Transverse colon (tissue), 4 donors: ENCODE measurements around the gene FBXO42. TPM values are rescaled to one million over a fixed set of nuclear protein-coding genes. Genes with fewer than 3 reads are reported as not detected.

ENCODE experiments used
- DNase-seq: peaks from one replicate; pipeline ENCODE4 v3.0.0-alpha.2; 2019
- H3K27ac ChIP-seq, 4 donors: fragments of 200-600 bp; sonication (generic); 2 replicates each; pipeline ENCODE4 v1.5.1; 2016 to 2018; ENCODE audit warnings: inconsistent platforms in 4 of 4
- H3K27me3 ChIP-seq: fragments of 200-600 bp; sonication (generic); 2 replicates; pipeline ENCODE4 v1.5.1; 2017; ENCODE audit warnings: inconsistent platforms
- H3K36me3 ChIP-seq, 4 donors: fragments of 200-600 bp; sonication (generic); 2 replicates each; pipeline ENCODE4 v1.5.1; 2017 to 2019; ENCODE audit warnings: inconsistent platforms in 4 of 4
- H3K4me1 ChIP-seq, 4 donors: fragments of 200-600 bp; sonication (generic); 2 replicates each; pipeline ENCODE4 v1.5.1; 2017 to 2020; ENCODE audit warnings: inconsistent platforms in 4 of 4
- H3K4me3 ChIP-seq, 4 donors: fragments of 200-600 bp; sonication (generic); 1 replicate in 1 of 4; 2 replicates in 3 of 4; pipeline versions ENCODE4 v1.5.1 to v1.6.1; 2017 to 2019; ENCODE audit warnings: inconsistent platforms in 4 of 4
- H3K9me3 ChIP-seq, 2 donors: fragments of 200-600 bp; sonication (generic); 2 replicates each; pipeline ENCODE4 v1.5.1; 2017 to 2019; ENCODE audit warnings: inconsistent platforms in 2 of 2
- CTCF ChIP-seq, 5 experiments: fragments of 200-600 bp in 3 of 5; fragments of 450-650 bp in 2 of 5; sonication (generic) in 3 of 5; IDR thresholded peaks; 1 replicate in 2 of 5; 2 replicates in 3 of 5; pipeline ENCODE4 v1.5.1; 2016 to 2017; ENCODE audit warnings: antibody characterized with exemption in 5 of 5, inconsistent platforms in 3 of 5, mild to moderate bottlenecking in 2 of 5, moderate library complexity in 1 of 5
- EP300 ChIP-seq: sonication (generic); formaldehyde crosslinking; IDR thresholded peaks from one replicate; pipeline ENCODE4 v1.6.1; 2017; ENCODE audit warnings: antibody characterized with exemption, low read depth
- POLR2A ChIP-seq: fragments of 450-650 bp; IDR thresholded peaks from one replicate; pipeline ENCODE4 v1.6.1; 2016; ENCODE audit warnings: antibody characterized with exemption, mild to moderate bottlenecking, moderate library complexity
- POLR2AphosphoS5 ChIP-seq, 3 donors: sonication (generic); formaldehyde crosslinking; IDR thresholded peaks; one replicate each; pipeline ENCODE4 v1.6.1; 2016; ENCODE audit warnings: antibody characterized with exemption in 3 of 3
- WGBS, 2 donors: methylation state at CpG; one replicate each; pipeline ENCODE4 v1.1.5; 2018; ENCODE audit warnings: low coverage in 1 of 2; 5-methylcytosine and 5-hydroxymethylcytosine counted together
- in situ Hi-C, 4 donors: fragments of 200-750 bp; cut with MboI; loops; one replicate each; pipeline versions ENCODE4 v1.15.0 to v1.15.1; 2017; ENCODE audit warnings: low sequenced_read_pairs in 3 of 4, low pct_ligation_motif_present in 1 of 4, low pct_unique_long_range_greater_than_20kb in 1 of 4
- intact Hi-C: fragments of 100-400 bp; cut with DNase I; formaldehyde crosslinking; loops from one replicate; pipeline ENCODE4 v1.15.1; 2023; ENCODE audit warnings: low total_unique reads
- total RNA-seq, 4 donors: library from RNA; depleted of rRNA; stranded (reverse); fragments of >200 nt; gene quantifications; one replicate each; pipeline ENCODE4 v1.1.0, GENCODE V29; 2016

The FBXO42 gene
- total RNA-seq, 4 donors from 2014 or later: 15.7 to 25.4 (median 18.8) TPM

- Histone ChIP-seq H3K4me1 (peaks cover 0 to 13% (median 2%) of the 10 kb centered on the region in 4 donors), H3K36me3 (no peaks in the 10 kb centered on the region), H3K27ac (no peak overlapping the region), H3K9me3 (no peaks in the 10 kb centered on the region), H3K27me3 (no peaks in the 10 kb centered on the region), H3K4me3 (no peak overlapping the region)
- intact Hi-C loops: no loop called here
- WGBS, 2 donors: 86 to 100% methylated on average over 2 of the region's 2 CpGs
- DNase-seq: no peak
- TF ChIP-seq EP300 (no peak), CTCF (IDR thresholded peaks at IDR 0.05) (no peak), POLR2AphosphoS5 (IDR thresholded peaks at IDR 0.05) (no peak), POLR2A (no peak)
- in situ Hi-C loops: no loop called here
Observed at GRCh38 chr1:16279186-16279585, 73.1 kb downstream of the FBXO42 start.

DNA sequence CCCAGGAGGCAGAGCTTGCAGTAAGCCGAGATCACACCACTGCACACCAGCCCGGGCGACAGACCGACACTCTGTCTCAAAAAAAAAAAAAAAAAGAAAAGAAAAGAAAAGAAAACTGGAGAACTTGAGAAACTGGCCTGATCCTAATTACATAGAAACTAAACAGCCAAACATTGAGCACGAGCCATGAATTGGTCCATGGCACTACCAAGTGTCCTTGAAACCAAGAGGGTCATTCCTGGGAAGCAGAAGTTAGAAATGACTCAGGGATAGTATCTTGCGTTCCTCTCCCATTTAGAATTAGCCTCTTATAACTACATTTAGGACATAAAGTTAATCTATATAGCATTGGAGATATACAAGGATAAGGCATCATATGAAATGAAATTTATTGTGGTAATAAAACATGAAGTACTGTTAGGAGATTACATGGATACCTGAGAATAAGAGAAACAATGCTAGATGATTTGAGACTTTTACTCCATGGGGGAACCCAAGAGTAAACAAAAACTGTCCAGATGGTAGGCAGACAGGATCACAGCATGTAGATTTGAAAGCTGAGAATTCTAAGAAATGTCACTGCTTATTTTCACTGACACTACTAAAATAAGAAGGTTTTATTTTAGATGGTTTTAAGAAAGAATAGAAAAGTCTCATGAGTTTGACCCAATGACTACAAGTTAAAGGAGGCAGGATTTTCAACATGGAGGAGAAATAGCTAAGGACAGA, 75.8 kb downstream of the FBXO42 start:
- Histone ChIP-seq H3K9me3 (no peaks in the 10 kb centered on the region), H3K27ac (no peak overlapping the region), H3K27me3 (no peaks in the 10 kb centered on the region), H3K36me3 (no peaks in the 10 kb centered on the region), H3K4me1 (peaks cover 0 to 13% (median 2%) of the 10 kb centered on the region in 4 donors), H3K4me3 (no peak overlapping the region)
- in situ Hi-C loops: no loop called here
- TF ChIP-seq POLR2AphosphoS5 (IDR thresholded peaks at IDR 0.05): no peak
- no peak for TF ChIP-seq EP300
- no peak for TF ChIP-seq CTCF (IDR thresholded peaks at IDR 0.05)
- no peak for TF ChIP-seq POLR2A
- no peak for DNase-seq
- 58 to 81% methylated on average over 2 to 6 of the region's 6 CpGs for WGBS, 2 donors
- intact Hi-C loops: no loop called here

- 78 to 84% methylated on average over 4 to 7 of the region's 7 CpGs for WGBS, 2 donors
- TF ChIP-seq POLR2A (no peak), POLR2AphosphoS5 (IDR thresholded peaks at IDR 0.05) (no peak), EP300 (no peak), CTCF (IDR thresholded peaks at IDR 0.05) (no peak)
- Histone ChIP-seq H3K9me3 (no peaks in the 10 kb centered on the region), H3K36me3 (no peaks in the 10 kb centered on the region), H3K27ac (no peak overlapping the region), H3K4me3 (no peak overlapping the region), H3K4me1 (peaks cover 0 to 13% (median 2%) of the 10 kb centered on the region in 4 donors), H3K27me3 (no peaks in the 10 kb centered on the region)
- no peak for DNase-seq
- in situ Hi-C loops: no loop called here
- intact Hi-C loops: no loop called here
Observed at GRCh38 chr1:16275591-16275990, 76.7 kb downstream of the FBXO42 start.

GRCh38 chr1:16267690-16268180, 84.5 kb downstream of the FBXO42 start:
- Histone ChIP-seq H3K4me3 (no peak overlapping the region), H3K27me3 (no peaks in the 10 kb centered on the region), H3K36me3 (no peaks in the 10 kb centered on the region), H3K4me1 (peaks cover 0 to 9% (median 0%) of the 10 kb centered on the region in 4 donors), H3K27ac (no peak overlapping the region), H3K9me3 (no peaks in the 10 kb centered on the region)
- no peak for DNase-seq
- in situ Hi-C loops (no loop called here), intact Hi-C loops (no loop called here)
- TF ChIP-seq CTCF (IDR thresholded peaks at IDR 0.05): no peak
- no peak for TF ChIP-seq POLR2A
- TF ChIP-seq POLR2AphosphoS5 (IDR thresholded peaks at IDR 0.05): no peak
- no peak for TF ChIP-seq EP300
